SH-SY5Y (cell line): ENCODE measurements around the gene CCDC9B.

ENCODE experiments used
- GATA2 ChIP-seq: IDR thresholded peaks from 2 replicates; pipeline ENCODE4 v1.6.1; 2011; ENCODE audit warnings: mild to moderate bottlenecking, low read depth, low read length
- GATA3 ChIP-seq: IDR thresholded peaks from 2 replicates; pipeline ENCODE4 v1.6.1; 2011; ENCODE audit warnings: low read depth, mild to moderate bottlenecking, low read length, moderate library complexity

DNA sequence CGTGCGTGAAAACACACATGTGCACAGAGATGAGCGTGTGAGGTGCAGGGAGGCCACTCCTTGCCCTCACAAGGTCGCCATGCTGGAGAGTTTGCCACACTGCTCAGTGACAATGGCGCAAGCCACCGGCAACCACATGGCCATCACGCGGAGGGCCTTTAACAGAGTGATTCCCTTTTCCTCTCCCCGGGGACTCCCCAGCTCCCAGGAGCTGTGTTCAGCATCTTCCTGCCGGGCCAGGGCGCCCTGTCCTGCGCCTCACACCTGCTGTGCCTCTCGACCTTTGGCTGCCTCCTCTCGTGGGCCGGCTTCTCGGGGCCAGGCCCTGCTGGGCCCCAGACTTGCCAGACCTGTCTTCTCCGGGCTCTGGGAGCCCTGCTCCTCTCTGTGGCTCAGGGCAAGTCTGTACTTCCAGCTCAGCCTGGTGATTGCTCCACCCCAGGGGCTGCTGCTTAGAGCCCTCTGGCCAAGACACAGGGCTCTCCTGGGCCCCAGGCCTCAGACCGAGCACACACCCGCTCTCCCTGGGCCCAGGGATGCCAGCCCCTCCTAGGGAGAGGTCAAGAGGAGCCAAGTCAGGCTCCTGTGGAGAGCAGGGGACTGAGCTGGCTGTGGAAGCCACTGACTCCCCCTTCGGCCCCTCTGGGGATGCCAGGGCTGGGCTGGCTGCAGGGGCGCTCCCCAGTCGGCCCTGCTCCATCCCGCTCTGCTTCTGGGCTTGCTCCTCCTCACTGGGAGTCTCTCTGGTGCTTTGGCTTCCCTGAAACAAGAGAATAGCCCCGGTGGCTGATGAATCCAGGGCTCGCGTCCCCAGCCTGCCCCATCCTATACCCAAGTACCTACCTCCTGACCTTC is 5.6 kb downstream of the CCDC9B start:
- TF ChIP-seq GATA2 (no peak), GATA3 (no peak)
